ENCODE results near the gene MAP1LC3C.
"Not testable (repeated sequence)": the region's sequence is repeated elsewhere in the genome, so short reads cannot be mapped to it uniquely, and the experiment has no call there.

Gene MAP1LC3C

DNA sequence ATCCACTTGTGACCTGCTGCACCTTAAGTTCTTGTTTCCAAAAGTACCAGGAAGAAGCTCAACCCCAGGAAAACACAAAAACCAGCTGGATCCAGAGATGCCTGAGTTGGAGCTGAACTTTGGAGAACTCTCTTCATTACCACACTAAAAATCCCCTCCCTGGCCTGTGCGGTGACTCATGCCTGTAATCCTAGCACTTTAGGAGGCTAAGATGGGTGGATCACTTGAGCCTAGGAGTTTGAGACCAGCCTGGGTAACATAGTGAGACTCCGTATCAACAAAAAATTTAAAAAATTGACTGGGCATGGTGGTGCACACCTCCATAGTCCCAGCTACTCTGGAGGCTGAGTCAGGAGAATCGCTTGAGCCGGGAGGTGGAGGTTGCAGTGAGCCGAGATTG is 6.2 kb downstream of the MAP1LC3C start:
- peak; percentile 61 for DNase-seq (ENCODE audit: low spot score)

DNA sequence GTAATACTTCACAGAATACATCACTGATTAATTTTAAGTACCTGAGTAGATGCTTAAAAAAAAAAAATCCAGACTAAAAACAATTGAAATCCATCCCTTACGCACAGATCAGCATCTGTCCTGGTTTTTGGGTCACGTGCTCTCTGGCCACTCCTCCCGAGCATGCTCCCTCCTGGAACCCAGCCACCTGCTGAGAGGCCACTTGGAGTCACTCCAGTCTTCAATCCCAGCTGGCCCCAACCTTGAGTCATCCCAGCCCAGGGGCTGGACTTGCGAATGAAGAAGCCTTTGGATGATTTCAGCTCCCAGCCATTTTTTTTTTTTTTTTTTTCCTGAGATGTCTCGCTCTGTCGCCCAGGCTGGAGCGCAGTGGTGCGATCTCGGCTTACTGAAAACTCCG is 8.9 kb downstream of the MAP1LC3C start:
- peak; percentile 97 for DNase-seq (ENCODE audit: low spot score)

DNA sequence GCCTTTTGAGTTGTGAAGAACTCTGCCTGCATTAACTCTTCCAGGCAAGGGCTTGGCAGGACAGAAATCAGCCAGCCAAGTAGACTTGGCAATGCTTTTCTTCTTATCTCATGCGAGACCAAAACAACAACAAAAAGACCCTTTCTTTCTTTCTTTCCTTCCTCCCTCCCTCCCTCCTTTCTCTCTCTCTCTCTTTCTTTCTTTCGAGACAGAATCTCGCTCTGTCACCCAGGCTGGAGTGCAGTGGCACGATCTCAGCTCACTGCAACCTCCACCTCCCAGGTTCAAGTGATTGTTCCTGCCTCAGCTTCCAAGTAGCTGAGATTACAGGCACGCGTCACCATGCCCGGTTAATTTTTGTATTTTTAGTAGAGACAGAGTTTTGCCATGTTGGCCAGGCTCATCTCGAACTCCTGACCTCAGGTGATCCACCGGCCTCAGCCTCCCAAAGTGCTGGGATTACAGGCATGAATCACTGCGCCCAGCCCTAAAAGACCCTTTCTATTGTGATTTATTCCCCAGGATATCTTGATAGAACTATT is 10.4 kb downstream of the MAP1LC3C start:
- not testable (repeated sequence) for DNase-seq (ENCODE audit: low spot score)

DNA sequence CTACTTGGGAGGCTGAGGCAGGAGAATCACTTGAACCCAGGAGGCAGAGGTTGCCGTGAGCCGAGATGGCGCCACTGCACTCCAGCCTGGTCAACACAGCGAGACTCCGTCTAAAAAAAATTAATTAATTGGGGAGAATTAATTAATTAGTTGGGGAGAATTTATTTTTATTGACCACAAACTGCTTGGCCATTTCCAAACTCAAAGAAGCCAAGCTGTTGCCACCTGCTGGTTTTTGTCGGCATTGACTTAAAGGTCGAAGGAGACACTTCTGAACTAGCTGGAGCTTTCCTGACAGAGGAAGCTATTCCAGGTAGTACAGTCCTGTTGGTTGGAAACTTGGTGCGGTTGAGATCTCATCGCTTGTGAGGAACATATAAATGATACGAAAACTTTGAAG is 13.1 kb downstream of the MAP1LC3C start:
- peak; percentile 71 for DNase-seq (ENCODE audit: low spot score)

DNA sequence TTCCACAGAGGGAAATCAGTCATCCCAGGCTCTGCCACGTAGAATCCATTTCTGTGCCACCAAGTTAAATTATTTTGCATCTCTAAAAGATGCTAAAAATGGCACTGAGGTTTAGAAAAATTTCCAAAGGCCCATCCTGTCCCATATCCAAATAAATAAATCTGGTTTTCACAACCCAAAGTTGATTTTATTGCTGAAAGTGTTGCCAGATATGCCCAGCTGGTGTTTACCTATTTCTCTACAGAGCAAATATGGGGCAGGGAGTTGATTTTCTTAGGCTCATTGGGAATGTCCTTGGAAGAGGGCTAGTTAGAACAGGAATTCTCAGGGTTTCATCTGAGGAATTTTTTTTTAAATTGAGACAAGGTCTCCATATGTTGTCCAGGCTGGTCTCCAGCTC is 19.0 kb downstream of the MAP1LC3C start:
- DNase-seq (ENCODE audit: low spot score), result no peak

DNA sequence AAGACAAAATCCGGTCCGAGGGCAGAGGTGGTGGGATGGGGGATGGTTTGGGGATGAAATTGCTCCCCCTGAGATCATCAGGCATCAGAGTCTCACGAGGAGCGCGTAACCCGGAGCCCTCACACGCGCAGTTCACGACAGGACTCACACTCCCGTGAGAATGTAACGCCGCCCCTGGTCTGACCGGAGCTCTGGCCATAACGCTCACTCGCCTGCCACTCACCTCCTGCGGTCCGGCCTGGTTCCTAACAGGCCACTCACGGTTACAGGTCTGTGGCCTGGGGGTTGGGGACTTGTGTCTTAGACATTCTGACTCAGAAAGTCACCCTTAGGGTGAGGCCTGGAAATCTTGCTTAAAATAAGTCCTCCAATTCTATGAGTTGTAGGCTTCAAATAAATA is 19.8 kb downstream of the MAP1LC3C start:
- DNase-seq (ENCODE audit: low spot score), result no peak

DNA sequence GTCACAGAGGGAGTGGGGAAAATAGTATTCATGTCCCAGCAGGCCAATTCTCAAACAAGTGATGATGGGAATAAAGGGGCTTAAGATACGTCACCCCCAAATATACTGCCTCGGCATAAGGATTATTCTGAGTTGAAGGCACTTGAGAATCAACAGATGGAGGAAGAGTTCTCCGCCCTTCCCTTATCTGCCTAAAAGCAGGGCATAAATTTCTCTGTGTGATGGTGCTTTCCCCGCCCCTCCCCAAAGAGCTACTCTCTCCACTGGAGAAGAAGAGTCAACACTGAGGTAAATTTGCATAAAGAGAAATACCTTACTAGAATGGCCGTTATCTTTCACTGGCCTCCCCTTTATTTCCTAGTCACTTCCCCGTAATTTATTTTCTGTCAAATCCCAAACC is 22.7 kb downstream of the MAP1LC3C start:
- DNase-seq (ENCODE audit: low spot score), result no peak

DNA sequence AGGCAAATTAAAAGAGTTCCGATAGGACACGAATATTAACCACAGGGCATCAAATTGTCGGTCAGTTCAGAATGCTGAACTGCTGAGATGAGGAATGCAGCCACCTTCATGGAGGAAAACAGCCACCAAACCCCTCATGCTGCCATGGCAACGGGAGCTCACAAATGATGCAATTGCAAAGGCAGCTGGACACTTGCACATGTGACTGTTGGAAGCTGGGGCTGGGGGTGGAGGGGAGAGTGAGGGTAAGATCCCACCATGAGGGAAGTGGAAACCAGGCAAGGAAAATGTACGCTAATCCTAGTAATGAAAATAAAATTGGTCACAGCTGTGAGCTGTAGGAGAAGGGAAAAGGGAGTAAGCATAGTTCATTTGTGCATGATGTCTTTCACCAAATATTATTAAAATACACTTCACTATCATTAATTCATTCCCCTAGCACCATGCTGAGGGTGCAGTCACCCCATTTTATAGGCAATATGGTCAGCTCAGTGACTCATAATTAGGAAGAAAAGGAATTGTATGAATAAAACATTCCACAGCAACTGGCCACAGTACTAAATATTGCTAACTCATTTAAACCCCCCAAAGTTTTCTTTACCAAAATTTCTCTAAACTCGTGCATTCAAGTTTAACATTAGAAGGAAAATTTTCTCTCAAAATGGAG is 26.1 kb downstream of the MAP1LC3C start:
- no peak for DNase-seq (ENCODE audit: low spot score)

DNA sequence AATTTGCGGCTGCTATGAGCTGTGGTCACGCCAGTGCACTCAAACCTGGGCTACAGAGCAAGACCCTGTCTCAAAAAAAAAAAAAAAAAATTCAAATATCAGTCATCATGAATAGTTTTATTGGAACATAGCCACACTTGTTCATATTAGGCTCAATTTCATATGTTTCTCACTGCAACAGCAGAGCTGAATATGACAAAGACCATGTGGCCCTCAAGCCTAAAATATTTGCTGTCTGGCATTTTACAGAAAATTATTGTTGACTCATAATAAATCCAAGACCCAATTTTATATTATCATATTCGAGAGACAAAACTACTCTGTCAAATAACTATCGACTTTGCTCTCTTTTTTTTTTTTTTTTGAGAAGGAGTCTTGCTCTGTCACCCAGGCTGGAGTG is 30.3 kb downstream of the MAP1LC3C start:
- no peak for DNase-seq (ENCODE audit: low spot score)

DNA sequence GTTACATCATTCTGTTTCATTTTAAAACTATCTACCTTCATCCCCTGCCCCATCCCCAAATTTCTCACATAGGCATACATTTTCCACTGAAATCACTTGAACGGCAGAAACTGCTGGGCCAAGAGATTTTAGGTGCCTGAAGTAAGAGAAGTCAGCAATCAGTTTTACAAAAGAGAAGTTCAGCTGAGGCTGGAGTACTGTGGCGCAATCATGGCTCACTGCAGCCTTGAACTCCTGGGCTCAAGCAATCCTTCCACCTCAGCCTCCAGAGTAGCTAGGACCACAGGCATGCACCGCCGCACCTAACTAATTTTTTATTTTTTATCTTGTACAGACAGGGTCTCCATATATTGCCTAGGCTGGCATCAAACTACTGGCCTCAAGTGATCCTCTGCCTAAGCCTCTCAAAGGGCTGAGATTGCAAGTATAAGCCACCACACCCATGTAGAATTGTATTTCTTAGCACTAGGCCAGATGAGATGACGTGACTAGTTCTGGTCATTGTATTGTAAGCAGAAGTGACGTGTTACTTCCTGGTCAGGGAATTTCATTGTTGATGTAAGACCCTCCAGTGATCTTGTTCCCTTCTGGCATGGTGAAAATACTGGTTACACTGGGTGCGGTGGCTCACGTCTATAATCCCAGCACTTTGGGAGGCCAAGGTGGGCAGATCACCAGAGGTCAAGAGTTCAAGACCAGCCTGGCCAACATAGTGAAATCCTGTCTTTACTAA is 34.2 kb downstream of the MAP1LC3C start:
- DNase-seq (ENCODE audit: low spot score), result no peak

DNA sequence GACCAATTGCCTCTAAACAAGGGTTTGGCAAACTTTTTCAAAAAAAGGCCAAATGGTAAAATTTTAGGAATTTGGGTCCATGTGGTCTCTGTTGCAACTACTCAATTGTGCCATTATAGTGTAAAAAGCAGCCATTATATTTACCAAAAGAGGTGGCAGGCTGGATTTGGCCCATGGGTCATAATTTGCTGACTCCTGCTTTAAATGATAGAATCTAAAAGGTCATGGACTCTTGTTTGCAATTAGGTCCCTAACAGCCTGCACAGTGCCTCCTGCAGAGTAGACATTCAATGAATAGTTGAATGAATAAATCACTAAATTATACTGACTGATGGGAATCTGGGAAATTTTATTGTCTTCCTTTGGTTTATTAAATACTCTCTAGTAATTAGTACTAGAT is 35.2 kb downstream of the MAP1LC3C start:
- no peak for DNase-seq (ENCODE audit: low spot score)

DNA sequence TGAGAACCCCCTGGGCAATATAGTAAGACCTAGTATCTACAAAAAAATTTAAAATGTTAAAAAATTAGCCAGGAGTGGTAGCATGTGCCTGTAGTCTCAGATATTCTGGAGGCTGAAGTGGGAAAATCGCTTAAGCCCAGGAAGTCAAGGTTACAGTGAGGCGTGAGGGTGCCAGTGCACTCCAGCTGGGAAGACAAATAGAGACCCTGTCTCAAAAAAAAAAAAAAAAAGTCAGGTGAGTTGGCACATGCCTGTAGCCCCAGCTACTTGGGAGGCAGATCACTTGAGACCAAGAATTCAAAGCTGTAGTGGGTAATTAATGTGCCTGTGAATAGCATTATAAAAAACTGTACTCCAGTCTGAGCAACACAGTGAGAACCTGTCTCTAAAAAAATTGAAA is 36.7 kb downstream of the MAP1LC3C start:
- no peak for DNase-seq (ENCODE audit: low spot score)

DNA sequence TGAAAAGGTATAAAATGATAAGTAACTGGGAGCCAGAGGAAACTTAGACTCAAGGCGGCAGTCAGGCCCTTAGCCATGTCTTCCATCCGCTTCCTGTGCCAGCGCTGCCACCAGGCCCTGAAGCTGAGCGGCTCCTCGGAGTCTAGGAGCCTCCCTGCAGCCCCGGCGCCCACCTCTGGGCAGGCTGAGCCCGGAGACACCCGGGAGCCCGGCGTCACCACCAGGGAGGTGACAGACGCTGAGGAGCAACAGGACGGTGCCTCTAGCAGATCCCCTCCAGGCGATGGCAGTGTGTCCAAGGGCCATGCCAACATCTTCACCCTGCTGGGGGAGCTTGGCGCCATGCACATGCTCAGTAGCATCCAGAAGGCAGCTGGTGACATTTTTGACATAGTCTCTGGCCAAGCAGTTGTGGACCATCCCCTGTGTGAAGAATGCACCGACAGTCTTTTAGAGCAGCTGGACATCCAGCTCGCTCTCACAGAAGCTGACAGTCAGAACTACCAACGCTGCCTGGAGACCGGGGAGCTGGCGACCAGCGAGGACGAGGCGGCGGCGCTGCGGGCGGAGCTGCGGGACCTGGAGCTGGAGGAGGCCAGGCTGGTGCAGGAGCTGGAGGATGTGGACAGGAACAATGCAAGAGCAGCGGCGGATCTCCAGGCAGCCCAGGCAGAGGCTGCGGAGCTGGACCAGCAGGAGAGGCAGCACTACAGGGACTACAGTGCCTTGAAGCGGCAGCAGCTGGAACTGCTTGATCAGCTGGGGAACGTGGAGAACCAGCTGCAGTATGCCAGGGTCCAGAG is 41.0 kb downstream of the MAP1LC3C start, which contains the start of gene BECN2:
Gene BECN2 (plus strand): TSS at position 76 of the 803 bp plus-strand sequence. CDS start 0 bp downstream, at position 76.
- DNase-seq (ENCODE audit: low spot score), result no peak

DNA sequence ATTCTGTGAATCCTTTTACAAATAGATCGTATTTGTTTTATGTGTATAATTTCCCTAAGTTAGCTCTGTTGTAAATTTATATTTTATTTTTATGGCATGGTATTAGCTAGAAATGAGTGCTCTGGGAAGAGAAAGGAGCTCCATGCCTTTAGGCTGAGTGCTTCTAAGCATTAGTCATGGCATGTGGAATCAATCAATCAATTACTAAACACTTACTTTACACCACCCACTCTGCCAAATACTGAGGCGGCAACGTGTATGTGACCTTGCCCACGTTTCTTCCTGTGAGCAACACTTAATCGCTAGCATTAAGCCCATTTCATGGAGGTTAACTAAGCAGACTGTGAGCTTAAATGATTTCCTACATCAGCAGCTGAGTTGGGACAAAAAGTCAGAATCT is 48.5 kb downstream of the MAP1LC3C start:
- DNase-seq (ENCODE audit: low spot score), result peak; percentile 99

DNA sequence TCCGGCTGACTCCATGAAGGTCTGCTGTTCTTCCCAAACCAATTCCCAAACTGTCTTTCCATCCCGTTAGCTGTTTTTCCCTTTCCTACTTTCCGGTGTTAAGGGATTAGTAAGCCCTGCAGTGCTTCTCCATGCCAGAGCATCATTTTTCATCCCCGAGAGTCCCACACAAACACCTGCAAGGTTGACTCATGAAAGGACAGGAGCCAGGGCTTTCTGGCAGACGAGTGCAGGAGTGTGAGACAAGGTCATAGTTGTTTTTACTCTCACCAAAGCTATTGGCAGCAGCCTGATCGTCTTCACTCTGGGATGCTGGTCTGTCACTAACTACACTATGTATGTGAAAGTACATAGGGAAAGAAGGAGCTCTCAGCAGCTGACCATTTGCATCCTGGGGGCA is 51.5 kb downstream of the MAP1LC3C start:
- peak; percentile 95 for DNase-seq (ENCODE audit: low spot score)
